HG02588 (cell line): Measurements from ENCODE around the gene ELOVL2.
"Not testable (repeated sequence)": the region's sequence is repeated elsewhere in the genome, so short reads cannot be mapped to it uniquely, and the experiment has no call there.

Experiments used
- ATAC-seq: cut with Tn5 transposase; IDR thresholded peaks from one replicate; pipeline ENCODE4 v1.9.1; 2021; ENCODE audit warnings: mild to moderate bottlenecking, moderate library complexity; ENCODE audit not compliant: unreplicated experiment

Gene ELOVL2

DNA sequence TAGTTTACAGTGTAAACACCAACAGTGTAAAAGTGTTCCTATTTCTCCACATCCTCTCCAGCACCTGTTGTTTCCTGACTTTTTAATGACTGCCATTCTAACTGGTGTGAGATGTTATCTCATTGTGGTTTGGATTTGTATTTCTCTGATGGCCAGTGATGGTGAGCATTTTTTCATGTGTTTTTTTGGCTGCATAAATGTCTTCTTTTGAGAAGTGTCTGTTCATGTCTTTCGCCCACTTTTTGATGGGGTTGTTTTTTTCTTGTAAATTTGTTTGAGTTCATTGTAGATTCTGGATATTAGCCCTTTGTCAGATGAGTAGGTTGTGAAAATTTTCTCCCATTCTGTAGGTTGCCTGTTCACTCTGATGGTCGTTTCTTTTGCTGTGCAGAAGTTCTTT, 59.1 kb downstream of the ELOVL2 start:
- not testable (repeated sequence) for ATAC-seq

DNA sequence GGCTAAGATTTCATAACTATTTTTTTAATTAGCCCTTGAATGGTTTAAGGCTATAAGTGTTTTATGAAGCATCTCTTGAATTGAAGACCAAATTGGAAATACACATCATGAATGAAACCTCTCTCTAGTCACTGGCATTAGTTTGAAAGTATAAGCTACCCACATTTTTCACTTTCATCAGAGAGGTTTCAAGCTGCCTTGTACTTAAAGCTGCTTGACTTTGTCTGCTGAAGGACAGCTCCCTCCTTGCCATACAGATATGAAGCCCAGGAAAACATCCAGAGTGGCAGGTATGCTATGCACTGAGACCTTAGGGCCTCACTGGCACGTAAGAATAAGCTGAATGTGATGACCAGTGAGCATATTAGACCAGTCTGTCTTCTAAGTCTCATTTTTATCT, 62.7 kb downstream of the ELOVL2 start:
- no peak for ATAC-seq

DNA sequence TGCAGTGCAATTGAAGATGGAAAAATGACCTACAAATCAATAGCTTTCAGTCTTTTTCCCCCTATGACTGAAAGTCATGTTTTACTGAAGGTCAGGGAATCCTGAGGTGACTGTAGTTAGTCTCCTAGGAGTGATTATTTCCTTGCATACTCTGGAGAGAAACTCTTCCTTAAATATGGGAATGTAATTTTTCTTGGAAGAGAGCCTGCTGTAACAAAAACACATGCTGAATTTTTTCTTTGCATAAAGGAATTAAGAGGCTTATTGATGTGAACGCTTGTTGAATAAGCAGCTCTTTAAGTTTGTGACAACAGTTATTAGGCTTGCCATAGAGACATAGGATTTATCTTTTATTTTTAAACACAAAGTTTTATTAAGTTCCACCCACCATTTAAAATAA, 64.5 kb downstream of the ELOVL2 start:
- ATAC-seq, result no peak

DNA sequence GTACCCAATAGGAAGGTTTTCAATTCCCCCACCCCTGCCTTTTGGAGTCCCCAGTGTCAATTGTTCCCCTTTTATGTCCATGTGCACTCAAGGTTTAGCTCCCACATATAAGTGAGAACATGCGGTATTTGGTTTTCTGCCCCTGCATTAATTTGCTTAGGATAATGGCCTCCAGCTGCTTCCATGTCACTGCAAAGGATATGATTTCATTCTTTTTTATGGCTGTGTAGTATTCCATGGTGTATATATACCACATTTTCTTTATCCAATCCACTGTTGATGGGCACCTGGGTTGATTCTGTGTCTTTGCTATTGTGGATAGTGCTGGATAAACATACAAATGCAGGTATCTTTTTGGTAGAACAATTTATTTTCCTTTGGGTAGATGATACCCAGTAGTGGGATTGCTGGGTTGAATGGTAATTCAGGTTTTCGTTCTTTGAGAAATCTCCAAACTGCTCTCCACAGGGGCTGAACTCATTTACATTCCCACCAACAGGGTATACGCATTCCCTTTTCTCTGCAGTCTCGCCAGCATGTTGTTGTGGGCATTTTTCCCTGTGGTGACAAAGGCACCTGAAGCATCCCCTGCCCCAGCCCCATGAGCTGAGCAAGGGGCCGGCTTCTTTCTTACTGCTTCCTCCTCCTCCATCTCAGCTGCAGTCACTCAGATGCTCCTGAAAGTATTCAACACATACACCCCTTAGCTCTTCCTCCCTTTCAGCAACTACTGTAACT, 66.7 kb downstream of the ELOVL2 start:
- no peak for ATAC-seq

DNA sequence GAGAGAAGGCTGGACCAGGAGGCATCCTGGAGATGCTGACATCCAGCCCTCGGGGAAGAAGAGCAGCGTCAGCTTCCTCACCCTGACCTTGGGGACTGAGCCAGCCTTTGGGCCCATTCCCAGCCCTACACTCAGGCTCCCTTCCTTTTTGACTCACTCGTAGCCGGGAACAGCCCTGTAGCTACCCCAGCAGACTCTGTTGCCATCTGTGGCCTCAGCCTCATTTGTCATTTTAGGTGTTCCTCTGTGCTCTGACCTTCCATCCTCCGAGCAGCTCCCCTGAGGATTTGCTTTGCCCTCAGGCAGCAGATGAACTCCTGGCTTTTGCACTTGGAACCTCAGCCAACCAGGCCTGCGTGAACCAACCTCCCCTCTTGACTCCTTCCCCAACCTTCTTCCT, 67.5 kb downstream of the ELOVL2 start:
- ATAC-seq, result no peak

DNA sequence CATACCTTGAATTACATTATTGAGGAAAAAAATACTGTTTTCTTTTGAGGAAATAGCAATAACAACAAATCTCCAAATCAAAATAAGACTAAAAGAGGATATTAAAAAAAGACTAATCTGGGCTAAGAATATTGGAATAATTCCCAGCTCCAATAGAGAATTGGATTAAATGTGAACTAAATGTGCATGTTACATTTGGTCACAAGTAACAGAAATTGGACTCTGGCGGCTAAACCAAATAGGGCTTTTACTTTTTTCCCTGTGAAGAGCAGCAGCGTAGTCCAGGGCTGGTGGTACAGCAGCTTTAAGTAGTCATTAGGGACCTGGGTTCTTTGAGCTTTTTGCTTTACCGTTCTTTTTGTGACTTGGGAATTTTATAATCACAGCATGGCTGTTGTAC, 71.9 kb downstream of the ELOVL2 start:
- ATAC-seq, result no peak

DNA sequence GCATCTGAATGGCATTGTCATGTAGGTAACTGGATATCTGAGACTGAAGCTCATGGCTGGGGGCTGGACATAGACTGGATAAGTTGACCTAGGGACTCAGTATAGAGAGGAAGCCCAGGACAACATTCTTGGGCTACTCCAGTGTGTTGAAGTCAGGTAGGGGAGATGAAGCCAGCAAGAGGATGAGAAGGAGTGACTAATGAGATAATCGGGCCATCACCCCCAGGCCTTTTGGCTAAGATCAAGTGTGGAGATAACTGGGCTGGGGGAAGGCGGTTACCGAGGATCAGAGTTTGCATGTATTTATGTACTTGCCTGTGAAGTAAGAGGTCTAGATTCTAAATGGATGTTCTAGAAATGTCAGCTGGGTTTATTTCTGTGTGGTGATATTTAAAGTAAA, 73.4 kb downstream of the ELOVL2 start:
- no peak for ATAC-seq

DNA sequence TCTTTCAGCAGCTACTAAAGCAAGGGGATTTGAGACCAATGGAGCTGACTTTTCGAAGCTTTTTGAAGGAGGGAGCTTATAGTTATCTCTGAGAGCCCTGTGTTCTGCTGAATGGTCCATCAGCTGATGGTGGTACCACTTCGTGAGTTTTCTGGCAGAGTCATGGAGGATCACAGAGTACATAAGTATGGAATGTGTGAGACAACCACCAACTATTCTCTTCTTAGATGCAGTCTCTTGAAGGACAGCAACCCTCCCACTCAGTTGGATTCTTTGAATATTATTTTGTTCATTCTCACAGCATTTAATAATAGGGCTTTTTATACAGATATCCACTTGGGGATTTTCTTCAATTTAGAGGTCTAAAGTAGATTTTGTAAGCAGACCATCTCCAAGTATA, 75.3 kb downstream of the ELOVL2 start:
- ATAC-seq, result no peak

DNA sequence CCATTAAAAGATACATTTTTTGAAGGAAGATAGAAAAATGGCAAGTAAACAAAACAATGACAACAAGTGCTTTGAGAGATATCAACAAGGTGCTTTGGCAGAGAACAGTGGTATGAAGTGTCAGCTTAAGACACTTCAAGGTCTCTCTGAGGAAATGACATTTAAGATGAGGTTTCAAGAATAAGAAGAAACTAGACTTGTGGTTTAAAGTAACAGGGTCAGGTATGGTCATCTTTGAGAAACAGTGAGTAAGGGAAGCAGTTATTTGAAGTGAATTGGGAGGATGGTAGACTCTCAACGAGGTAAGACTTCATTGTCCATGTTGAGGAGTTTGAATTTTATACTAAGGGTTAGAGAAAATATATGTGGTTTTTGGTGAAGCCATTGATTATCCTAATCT, 79.4 kb downstream of the ELOVL2 start:
- ATAC-seq, result peak; percentile 91

DNA sequence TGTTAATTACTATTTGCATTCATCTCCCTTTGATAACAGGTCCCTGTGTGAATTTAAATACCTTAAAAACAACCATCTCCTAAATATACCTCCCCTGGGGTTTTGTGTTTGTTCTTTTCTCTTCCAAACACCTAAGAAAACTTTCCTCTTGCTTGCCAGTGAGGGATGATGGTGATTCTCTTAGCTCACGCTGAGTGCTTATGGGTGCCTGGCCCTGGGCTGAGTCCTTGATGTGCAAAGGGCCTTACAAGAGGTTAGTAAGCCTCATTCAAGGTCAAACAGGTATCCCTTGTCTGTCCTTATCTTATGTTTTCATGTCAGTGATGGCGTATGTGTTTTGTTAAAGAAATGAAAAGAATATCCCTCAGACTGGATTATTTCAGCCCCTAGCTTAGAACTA, 81.0 kb downstream of the ELOVL2 start:
- ATAC-seq, result no peak

DNA sequence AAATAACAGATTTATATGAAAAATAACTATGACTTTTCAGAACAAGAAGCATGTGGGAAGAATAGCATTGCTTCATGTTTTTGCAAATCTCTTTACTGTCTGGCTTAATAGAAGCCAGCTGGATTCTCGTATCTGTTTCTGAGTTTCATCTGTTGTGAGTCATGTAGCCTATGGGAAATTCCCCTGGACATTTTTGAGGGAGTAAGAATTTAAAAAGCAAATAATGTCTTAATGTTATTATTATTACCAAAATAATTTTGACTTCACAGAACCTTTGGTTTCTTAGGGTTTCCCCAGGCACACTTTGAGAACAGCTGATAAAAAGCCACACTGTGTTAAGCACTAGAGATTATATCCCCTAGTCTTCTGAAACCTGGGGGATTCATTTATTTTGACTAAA, 81.4 kb downstream of the ELOVL2 start:
- ATAC-seq, result peak; percentile 59

DNA sequence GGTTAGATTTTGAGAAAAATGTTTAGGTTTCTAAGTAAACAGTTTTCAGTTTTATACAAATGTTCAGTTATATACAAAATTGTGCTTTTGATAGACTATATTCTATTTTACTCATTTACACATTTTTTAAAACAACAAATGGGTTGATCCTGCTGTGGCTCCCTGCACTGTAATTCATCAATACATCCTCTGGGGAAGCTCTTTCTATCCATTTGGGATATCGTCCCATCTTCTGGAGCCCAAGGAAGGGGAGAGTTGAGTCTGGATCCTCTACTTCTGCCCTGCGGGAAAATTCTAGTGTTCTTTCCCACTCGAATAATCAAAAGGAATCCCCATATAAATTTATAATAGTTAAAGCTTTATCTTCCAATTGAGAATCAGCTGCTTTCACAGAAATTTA, 82.3 kb downstream of the ELOVL2 start:
- no peak for ATAC-seq

DNA sequence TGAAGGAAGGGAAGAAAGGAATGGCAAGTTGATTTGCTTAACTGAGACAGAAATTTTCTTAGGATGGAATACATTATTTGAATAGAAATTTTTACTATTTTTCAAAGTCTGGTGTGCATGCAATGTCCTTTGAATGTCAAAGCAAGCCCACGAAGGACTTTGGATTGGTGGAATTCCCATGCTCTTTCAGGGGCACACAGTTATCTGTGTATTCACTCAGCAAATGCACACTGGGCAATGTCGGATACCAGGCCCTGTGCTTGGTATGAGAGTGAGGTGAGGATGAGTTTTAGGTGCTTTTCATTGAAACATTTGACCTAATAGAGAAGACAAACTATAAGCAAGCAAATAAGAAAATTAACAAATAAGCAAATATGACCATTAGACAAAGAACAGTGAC, 83.9 kb downstream of the ELOVL2 start:
- no peak for ATAC-seq

DNA sequence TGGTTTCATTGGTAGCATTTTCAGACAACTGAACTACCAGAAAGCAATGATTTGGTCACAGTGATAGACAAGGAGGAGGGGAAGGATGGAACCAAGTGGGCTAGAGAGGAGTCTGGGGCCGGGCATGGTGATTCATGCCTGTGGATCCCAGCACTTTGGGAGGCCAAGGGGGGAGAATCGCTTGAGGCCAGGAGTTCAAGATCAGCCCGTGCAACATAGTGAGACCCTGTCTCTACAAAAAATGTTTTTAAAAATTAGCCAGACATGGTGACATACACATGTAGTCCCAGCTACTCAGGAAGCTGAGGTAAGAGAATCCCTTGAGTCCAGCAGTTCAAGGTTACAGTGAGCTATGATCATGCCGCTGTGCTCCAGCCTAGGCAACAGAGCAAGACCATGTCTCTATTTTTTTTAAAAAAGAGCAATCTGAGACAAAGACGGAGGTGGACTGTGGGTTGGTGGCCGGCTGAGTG, 86.7 kb downstream of the ELOVL2 start:
- ATAC-seq, result no peak

DNA sequence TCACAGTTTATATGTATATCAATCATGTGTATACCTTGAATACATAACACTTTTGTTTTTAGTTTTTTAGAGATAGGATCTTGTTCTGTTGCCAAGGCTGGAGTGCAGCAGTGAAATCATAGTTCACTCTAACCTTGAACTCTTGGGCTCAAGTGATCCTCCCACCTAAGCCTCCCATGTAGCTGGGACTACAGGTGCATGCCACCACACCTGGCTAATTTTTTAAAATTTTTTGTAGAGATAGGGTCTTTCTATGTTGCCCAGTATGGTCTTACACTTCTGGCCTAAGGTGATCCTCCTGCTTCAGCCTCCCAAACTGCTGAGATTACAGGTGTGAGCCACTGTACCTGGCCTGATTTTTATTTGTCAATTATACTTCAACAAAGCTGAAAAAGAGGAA, 87.3 kb downstream of the ELOVL2 start:
- ATAC-seq, result no peak

DNA sequence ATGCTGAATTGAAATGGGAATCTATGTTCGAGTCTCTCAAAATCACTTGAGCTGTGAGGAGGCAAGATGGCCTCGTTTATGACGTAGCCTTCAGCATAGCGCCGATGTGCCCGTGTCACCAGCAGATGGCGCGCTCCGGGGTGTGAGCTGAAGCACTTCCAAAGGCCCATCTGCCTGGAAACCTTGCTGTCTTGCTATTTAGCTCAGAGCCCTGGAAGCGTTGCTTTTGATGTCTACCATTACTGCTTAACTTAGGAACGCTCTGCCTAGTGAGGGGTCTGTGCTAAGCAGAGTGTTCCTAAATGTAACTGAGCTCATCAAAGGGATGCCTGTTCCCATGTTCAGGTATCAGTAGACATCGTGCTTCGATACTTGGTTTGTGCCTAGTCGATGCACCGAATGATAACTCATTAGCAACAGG, 89.5 kb downstream of the ELOVL2 start:
- ATAC-seq, result peak; percentile 86

DNA sequence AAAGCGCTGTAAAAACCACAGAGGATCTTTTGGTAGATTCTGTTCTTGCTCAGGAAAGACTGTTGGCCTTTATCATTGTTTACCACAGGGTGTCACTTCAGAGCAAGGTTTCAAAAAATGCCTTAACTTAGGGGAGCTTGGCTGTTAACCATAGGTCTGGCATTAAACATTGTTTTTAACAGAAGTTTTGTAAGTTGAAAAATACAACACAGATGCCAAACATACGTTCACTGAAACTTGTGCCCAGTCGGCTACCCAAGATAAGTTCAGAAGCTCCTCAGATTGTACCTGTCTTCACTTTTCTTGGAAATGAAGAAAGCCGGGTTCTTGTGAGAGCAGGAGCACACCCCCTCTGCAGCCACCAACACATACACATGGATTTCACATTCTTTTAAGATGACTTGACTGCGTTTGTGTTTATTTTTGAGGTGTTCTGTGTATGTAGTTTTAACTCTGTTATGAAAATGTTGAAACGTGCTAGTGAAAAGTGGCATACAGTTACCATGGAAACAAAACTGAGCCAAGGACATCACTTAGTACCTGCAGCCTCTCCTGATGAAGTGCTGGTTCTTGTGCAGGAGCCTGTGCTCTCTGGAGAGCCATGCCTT, 92.3 kb downstream of the ELOVL2 start:
- ATAC-seq, result no peak

DNA sequence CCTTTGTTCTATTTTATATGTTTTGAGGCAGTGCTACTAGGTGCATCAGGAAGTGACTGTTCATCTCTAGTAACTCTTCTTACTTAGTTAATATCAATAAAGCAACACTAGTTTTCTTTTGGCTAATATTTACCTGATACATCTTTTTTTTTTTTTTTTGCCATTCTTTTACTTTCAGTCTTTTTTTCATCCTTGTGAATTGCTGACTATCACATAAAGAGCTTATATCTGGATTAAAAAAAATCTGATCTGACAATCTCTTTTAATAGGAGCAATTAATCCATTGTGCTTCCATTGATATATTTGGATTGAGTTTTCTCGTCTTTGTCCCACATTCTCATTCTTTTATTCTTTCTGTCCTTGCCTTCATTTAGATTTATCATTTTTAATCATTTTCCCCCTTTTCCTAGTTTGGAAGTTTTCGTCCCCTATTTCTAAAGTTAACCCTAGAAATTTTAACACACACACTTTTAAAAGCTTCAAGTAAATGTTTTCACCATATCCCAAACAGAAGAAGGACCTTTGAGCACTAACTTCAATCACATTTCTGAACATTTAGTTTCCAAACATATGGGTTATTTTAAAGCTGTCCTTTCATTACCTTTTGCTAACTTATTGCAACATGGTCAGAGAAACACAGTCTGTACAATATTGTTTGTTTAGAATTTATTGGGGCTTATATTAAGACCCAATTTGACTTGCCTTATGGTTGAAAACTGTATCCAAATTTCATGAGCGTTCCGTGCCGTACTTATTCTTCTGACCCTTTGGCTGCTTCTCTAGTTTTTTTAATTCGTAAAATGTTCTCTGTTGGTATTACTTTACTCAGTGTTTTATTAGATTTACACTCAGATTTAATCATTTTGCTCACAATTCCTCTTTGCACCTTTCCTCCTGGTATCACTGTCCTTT, 94.3 kb downstream of the ELOVL2 start:
- ATAC-seq, result no peak

DNA sequence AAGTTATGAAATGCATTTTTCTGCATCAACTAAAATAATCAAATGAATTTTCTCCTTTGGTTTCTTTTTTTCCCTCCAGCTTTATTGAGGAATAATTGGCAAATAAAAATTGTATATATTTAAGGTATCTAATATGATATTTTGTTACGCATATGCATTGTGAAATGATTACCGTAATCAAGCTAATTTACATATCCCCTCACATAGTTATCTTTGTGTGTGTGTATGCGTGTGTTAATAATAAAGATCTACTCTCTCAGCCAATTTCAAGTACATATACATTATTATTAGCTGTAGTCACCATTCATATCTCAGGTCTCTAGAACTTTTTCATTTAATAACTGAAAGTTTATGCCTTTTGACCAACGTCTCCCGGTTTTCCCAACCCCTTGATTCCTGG, 96.1 kb downstream of the ELOVL2 start:
- ATAC-seq, result no peak

DNA sequence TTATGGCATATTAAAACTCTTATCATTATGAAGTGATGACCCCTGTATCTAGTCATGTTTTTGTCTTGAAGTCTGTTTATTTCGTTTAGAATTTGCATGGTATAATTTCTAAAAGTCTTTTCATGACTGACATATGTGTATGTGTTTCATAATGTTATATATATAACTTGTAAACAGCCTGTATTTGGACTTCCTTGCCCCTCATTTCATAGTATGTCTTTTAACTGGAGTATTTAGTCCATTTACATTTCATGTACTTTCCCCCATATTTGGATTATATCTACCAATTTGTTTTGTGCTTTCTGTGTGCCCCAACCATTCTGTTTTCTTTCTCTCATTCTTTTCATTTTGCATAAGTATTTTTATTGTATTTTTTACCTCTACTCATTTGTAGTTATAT, 98.3 kb downstream of the ELOVL2 start:
- no peak for ATAC-seq

DNA sequence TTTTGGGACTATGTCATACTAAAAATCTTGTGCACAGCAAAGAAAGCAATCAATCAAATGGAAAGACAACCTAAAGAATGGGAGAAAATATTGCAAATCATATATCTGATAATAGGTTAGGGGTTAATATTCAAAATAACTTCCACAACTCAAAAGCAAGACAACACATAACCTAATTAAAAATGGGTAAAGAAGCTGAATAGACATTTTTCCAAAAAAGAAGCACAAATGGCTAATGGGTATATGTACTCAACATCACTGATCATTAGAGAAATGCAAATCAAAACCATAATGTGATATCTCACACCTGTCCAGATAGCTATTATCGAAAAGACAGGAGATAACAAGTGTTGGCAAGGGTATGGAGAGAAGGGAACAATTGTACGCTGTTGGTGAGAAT, 104.3 kb downstream of the ELOVL2 start:
- ATAC-seq, result no peak

DNA sequence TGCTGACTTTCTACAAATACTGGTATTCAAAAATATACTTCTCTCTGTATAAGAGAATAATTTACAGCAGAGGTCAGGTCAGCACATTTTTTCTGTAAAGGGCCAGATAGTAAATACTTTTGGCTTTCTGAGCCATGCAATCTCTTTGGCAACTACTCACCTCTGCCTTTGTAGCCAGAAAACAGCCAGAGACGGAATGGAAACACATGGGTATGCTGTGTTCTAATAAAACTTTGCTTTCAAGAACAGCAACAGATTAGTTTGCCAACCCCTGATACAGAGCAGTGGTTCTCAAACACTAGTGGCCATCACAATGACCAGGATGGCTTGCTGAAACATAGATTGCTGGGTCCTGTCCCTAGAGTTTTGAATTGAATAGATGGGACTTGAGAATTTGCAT, 111.0 kb downstream of the ELOVL2 start:
- ATAC-seq, result no peak
